CD4-positive, alpha-beta T cell treated with Interleukin-4 for 4 hours (primary cell): Measurements from ENCODE around the gene FUBP1.
"Not testable (repeated sequence)": the region's sequence is repeated elsewhere in the genome, so short reads cannot be mapped to it uniquely, and the experiment has no call there.

Experiments used
- DNase-seq: peaks from one replicate; pipeline ENCODE4 v3.0.0-alpha.2; 2020

The FUBP1 gene

DNA sequence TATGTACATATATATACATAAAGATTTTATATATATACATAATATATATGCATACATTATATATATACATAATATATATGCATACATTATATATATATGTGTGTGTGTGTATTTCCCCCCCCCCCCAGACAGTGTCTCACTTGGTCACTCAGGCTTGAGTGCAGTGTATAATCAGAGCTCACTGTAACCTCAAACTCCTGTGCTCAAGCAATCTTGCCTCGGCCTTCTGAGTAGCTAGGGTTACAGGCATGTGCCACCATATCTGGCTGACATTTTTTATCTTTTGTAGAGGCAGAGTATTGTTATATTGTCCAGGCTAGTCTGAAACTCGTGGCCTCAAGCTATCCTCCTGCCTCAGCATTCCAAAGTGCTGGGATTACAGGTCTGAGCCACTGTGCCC, 9.0 kb upstream of the FUBP1 start:
- DNase-seq, result no peak

DNA sequence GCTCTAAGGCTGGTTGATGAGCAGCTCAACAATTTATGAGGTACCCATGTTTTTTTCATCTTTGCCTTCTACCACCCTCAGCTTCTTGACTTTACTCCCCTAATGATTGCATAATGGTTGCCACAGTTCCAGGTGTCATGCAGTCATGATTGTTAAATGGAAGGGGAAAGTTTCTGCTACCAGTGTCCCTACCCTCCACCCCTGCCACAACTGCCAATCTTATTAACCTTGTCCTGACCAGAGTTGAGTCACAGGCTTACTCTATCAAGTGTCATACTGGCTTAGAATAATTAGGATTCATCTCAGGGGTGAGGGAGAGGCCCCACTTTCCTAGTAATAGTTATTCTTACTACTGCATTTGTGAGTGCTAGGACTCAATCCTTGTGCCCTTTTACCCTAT, 7.9 kb upstream of the FUBP1 start:
- no peak for DNase-seq

DNA sequence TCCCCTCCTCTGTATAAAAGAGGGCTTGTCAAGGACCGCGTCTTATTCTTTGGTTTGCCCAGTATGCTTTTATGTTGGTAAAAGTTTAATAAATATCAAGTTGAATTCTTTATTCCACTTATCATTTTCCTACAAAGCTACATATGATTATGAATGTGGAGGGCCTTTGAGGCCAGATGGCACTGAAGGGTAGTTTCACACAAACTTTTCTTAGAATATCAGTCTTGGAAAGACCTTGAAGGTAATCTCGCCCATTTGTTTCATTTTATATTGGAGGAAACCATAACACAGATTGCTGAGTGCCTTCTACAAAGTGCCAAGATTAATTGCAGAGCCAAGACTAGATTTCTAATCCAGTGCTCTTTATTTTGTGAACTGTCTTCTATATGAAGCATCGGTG, 5.8 kb upstream of the FUBP1 start:
- DNase-seq, result no peak

DNA sequence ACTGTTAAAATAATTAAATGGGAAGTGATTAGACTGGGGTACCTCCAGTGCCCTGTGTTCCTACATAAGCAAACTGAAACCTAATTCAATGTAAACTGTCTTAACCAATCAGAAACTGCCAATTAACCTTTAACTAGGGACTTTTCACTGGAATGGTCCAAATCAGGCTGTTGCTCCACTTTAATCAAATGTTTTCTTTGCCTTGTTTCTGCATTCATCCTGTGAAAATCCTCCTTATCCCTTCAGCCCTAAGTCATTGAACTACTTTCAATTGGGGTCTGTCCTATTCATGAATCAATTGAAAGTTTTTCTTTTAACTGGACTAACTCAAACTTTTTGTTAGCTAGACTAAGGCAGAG, 5.1 kb upstream of the FUBP1 start:
- no peak for DNase-seq

DNA sequence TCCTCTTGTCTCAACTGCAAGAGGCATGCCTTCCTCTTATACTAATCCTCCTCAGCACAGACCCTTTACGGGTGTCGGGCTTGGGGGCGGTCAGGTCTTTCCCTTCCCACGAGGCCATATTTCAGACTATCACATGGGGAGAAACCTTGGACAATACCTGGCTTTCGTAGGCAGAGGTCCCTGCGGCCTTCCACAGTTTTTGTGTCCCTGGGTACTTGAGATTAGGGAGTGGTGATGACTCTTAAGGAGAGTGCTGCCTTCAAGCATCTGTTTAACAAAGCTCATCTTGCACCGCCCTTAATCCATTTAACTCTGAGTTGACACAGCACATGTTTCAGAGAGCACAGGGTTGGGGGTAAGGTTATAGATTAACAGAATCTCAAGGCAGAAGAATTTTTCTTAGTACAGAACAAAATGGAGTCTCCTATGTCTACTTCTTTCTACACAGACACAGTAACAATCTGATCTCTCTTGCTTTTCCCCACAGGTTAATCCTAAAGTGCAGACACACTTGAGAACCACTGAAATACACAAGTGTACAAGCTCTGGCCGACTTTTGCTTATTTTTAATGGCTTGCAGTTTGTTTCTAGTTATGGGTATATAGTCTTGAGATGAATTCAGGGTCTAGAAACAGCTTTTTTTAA, 4.6 kb upstream of the FUBP1 start:
- DNase-seq, result not testable (repeated sequence)

DNA sequence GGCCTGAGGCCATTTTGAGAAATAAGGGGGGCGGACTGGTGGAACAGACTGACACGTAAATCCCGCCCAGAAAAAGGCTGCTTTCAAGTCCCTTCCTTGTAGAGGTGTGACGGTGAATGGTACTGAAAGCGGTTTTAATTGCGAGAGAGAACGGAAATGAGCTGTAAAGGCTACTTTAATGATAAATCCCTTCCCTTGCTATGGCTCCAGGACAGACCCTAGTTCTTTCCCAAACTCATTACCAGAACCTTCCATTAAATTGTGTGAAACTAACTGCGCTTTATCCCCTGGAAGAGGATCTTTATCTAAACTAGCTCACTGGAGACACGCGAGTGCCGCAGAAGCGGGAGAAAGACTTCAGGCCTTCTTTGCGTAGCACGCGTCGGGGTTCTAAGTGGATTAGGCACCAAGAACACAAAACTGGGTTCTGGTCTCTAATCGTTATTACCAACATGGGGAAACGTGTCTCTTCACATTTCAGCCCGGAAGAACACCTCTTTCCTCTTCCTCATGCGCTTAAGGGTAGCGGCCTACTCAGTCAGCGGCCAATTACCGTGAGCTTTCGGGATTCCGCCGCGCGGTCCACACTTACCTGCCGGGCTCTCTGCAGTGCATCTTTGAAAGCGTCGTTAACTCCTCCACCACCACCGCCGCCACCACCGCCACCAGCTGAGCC, 441 bp downstream of the FUBP1 start:
- DNase-seq, result peak; percentile 91

DNA sequence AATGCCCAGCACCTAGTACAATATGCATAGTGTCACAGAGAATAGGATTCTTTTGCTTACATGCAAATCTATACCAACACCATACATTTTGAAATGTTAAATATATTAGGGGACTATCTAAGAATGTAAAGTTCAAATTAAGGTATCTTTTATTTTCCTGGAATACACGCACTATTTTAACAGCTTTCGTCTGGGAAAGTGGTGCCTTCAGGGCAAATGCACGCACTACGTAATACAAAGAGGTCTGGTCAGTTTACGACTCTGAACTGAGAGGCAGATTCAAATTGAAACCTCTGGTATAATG, 931 bp downstream of the FUBP1 start:
- DNase-seq, result no peak

DNA sequence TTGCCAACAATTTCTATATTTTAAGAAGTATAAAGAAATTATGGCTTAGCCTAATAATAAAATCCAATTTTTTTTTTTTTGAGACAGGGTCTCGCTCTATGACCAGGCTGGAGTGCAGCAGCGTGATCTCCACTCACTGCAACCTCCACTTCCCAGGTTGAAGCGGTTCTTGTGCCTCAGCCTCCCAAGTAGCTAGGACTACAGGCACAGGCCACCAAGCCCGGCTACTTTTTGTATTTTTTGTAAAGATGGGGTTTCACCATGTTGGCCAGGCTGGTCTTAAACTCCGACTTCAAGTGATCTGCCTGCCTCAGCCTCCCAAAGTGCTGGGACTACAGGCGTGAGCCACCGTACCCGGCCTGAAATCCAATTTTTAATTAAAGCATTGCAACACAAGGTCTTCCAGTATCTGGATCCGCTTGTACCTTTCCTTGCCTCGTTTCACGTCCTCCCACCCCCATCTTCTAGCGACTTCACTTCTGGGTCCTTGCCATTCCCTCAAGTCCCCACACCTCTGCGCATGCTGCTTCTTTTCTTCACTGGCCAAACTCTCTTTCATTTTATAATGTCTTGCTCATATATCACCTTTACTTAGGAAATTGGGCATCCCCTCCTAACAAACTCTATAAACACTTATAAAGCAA, 2.3 kb downstream of the FUBP1 start:
- no peak for DNase-seq

DNA sequence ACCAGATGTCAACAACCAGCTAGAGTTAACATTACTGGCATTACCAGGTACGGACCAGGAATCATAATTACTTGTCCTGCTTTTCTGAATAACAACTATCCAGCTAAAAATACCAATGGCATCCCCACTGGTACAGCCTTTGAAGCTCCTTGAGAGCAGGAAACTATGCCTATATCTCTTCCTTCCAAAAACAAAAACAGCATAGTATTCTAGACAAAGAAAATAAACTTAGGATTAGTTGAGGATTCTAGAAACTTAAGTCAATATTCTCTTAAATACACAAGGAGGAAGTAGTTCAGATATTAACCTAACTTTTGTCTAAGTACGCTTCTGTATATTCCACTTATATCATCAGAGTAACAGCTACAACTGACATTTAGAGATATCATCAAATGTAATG, 3.0 kb downstream of the FUBP1 start:
- no peak for DNase-seq

DNA sequence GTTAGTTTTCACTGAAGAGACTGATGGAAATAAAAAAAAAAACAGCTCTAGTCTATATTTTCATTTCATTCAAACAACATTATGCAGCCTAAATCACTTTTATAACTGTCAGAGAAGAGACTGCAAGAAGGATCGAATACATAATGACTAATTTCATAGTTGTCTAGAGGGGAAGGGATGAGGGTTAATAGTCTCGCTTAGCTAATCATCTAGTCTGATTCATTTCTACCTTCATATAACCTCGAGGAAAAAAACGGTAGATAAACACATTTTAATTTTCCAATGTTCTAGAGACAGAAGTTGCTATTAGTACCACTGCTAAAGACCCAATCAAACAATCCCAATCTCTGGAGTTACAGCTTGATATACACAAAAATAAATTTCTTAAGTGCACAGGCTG, 3.5 kb downstream of the FUBP1 start:
- peak; percentile 31 for DNase-seq

DNA sequence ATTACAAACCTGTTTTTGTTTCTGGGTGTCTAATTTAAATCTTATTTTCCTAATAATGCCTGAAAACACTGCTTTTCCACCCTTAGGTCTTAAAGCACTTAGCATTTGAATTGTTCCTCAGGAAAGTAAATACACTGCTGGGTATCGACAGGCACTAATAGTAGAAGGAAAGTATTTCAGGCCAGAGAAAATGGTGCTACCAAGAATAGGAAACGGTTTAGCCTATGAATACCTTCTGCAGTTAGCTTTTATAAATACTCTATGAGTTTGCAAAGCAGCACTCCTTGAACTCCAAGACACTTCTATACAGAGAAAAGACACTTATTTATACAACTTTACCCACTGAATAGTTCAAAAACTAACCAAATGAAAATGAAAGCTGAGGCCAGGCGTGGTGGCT, 6.8 kb downstream of the FUBP1 start:
- DNase-seq, result no peak

DNA sequence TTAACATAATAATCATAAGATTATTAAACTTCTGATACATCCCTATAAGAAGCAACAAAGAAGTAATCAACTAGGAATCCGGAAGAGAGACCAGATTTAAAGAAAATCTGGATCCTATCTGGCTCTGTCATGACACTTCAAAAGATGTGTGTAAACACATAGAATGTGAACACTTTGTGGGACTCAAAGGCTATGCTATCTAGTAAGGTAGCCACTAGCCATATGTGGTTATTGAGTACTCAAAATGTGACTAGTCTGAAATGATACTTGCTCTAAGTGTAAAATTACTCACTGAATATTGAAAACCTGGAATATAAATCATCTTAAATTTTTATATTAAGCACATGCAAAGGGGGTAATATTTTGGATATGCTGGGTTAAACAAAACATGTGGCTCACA, 8.7 kb downstream of the FUBP1 start:
- no peak for DNase-seq

DNA sequence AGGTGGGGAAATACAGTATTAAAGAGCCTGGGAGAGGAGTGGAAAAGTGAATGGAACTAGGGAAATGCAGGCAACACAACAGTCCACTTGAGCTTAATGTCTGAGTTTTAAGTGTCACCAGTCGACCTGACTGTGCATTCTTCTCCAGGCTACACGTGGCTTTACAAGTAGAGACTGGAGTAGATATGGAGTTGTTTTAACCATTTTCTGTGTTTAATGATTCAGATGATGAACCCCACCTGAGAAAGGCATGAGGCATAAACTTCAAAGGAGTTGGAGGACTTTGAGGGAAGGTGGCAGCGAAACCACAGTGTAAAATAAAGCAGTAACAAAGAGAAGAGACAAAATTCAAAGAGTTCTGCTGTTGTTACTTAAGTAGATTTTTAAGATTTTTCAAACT, 12.6 kb downstream of the FUBP1 start:
- DNase-seq, result no peak

DNA sequence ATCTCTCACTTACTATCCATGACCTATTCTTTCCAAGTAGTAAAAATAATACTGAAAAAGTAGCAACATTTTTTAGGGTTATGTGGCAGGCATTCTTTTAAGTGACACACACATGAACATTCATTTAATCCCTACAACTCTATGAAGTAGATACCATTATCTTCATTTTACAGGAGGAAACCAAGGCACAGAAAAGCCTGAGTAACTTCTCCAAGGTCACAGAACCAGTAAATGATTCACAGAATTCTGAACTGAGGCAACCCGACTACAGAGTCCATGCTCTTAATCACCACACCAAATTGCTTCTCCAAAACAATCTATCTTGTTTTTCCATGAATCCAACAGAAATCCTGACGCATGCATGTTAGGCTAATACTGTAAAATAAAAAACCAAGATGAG, 17.5 kb downstream of the FUBP1 start:
- no peak for DNase-seq

DNA sequence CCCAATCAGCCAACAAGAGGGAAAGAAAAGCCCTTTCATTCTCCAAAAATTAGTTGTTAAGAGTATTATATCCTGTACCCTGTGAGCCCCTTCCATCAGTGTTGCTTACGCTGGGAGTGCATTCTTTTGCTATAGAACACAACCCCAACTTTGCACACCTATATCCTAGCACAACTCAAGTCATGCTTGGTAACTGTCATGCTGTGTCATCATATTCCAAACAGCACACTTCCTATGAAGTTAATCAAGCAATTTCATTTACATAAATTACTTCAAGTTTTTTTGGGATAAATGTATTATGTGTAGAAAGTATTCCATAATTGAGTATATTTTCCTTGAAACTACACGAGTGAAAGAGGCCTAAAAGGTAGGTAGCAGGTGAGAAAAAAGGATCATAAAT, 20.0 kb downstream of the FUBP1 start:
- no peak for DNase-seq

DNA sequence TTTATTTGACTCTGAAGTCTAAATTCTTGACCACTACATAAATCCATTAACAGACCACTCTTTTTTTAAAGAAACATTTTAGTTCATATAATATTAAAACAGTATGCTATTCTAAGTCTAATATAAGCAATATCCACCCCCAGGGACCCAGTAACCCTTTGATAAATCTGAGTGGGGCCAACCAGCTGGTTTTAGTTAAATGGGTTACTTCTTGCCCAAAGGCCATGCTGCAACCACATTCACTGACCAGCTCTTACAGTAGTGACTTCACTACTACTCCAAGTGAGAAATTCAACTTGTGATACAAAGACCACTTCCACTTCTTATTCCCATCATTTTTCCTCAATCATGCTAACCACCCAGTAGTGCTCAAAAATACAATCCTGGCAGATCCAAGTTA, 20.5 kb downstream of the FUBP1 start:
- no peak for DNase-seq

DNA sequence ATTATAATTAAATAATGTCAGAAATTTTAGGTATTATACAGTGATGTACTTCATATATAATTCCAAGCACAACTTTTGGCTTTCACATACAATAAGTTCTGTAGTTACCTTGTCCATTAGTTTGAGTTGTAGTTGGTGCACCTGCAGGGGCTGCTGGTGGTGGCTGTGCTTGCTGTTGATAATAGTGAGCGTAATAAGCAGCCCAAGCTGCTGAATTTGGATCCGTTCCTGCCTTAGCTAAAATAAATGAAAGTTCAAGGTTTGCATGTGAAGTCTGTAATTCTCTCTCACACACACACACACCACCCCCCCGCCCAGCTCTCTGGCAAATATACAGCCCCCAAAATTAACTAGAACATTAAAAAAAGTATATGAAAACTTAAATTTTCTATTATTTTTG, 22.4 kb downstream of the FUBP1 start:
- DNase-seq, result no peak

DNA sequence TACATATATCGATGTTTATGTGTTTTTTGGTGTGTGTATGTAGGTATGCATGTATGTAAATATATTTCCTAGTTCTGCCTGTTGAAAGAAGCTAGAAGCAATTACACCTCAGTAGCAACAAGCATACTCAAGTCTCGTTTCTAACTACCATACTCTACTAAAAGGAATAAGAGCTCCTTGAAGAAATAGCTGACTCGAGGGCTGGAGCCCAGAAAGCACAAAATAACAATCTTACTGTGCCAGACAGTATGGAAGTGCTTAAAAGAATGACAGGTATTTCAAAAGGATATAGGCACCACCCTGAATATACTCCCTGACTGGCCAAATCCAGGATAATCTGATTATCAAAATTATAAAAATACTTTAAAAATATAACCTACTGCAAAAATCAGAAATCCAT, 23.2 kb downstream of the FUBP1 start:
- DNase-seq, result no peak

DNA sequence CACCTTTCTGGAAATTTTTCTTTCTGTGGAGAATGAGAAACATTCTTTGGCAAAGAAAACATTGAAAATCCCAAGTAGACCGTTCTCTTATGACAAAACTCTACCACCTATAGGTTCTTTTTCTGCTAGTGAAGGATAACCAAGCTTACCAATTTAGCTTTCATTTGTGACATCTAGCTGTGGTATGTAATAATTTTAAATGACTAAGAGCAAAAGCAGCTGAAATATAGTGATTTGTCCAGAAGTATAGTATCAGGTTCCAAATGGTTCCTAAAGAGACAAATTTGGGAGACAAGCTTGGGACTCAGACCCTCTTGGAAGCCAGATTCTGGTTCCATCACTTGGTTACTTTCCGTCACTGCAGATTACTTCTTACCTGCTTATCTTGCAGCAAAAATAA, 24.4 kb downstream of the FUBP1 start:
- no peak for DNase-seq

DNA sequence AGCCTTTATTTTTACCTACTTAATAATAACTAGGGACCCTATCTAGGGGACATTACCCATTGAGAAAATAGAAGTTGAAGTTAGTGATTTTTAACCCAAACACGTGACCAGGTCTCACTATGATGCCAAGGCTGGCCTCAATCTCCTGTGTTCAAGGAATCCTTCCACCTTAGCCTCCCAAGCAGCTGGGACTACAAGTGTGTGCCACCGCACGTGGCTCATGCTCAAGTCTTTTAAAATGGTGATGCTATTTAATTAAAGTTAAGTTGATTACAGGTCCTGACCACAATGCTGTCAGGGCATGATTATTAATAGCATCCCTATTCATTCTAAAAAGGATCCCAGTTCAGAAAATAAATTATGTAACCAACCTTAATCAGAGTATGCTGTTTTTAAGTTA, 25.0 kb downstream of the FUBP1 start:
- DNase-seq, result no peak

DNA sequence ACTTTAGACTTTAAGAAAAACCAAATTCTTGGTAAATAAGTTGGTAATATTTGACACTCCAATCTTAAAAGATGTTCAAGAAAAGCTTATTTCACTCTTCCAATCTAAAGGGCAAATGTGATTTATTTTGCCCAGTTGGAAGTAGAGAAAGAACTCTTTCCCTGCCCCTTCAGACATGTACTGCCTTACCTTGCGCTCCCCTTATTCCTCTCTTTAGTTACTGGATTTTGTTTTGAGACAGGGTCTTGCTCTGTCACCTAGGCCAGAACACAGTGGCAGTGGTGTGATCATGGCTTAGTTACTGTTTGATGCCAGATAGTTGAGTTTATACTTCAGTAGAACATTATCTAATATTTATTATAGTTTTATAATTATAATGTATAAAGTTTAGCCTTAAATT, 27.5 kb downstream of the FUBP1 start:
- no peak for DNase-seq

DNA sequence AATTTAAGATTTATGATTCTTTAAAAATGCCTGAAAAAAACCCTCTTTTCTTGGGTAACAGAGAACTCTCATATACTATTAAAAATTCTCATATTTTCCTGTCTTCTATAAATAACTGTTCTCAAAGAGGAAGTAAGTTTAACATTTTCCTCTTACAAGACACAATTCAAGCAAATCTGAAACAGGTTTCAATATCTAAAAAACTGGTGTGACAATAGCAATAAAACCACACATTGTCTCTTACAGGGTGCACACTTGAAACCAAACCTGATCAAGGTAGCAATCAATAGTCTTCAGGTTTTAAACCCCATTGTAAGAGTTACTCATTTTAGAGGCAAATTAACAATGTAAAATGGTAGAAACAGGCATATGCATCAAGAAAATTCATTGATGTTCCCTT, 28.0 kb downstream of the FUBP1 start:
- DNase-seq, result no peak

DNA sequence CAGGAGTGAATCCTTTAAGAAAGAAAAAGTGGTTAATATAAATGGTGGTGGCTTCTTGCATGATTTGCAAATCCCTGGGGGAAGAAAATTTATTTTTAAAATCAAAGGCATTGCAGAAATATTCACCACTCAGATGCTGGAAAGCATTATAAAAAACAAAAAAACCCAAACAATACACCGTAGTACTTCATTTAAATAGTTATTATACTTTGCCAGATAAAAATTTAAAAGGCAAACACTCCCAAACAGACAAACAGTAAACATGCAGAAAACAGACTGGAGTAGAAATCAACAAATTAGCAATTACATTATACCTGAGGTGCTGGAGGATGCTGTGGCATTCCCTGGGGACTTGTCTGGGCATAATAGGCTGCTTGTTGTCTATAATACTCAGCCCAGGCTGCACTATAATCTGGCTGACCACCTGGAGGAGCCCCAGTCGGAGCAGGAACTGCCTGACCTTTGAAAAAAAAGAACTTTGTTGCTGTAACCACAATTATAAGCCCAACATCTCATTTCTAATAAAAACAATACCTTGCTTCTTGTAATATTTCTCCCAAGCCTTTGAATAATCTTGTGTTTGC, 29.9 kb downstream of the FUBP1 start:
- DNase-seq, result no peak

DNA sequence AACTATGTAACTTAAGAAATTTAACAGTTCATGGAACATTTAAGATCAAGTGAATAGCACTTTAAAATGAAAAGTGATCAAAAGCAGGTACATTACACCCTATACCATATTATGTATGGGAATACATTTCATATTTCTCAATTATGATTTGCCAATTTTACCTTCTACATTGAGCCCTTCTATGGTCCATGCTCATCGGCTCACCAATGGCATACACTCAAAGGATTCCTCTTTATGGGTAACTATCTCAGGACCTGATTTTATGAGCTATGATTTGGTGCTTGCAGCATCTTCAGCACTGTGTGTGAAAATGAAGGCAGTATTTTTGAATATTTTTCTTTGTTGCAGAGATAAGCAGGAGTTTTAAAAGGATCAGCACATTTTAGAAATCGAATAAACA, 33.5 kb downstream of the FUBP1 start:
- DNase-seq, result no peak
